ELF-1 (cell line): ENCODE measurements around the gene NMT1.

Source experiments
- DNase-seq: peaks from one replicate; pipeline ENCODE4 v3.0.0-alpha.2; 2016; ENCODE audit warnings: low read depth, low spot score

Gene NMT1

DNA sequence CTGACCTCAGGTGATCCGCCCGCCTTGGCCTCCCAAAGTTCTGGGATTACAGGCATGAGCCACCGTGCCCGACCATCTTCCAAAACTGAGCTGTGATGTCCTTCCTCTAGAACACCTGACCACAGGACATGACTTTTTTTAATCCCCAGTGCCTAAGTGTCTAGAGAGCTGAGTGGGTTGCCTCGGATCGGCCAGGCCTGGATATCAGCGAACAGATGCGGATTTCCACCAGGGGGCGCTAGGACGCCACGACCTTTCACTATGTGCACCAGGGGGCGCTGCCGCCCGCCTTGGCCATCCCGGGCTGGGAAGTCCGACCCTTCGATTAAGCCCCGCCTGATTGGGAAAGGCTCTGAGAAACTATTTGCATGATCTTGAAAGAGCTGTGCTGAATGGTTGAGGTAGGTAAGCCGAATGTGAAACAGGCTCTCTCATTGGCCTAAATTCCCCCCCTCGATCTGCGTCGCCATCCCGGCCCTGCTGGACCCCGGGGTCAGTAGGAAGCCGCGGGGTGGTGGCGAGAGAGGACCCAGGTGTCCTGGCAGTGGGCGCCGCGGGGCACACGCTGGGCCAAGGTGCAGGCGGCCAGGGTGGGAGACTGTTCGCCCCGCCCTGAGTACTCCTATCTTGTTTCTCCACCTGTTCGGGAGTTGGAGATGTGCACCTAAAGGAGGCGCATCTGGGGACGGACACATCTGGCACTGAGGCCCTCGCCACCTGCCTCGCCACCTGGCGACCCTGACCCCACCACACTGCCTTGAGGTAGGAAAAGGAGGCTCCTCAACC is 74.3 kb downstream of the NMT1 start, which contains the start of gene ACBD4:
Gene ACBD4, plus strand, starts transcription at position 496 of the 786 bp plus-strand sequence. CDS start 458 bp downstream, outside the sequence.
- DNase-seq = peak; percentile 99

DNA sequence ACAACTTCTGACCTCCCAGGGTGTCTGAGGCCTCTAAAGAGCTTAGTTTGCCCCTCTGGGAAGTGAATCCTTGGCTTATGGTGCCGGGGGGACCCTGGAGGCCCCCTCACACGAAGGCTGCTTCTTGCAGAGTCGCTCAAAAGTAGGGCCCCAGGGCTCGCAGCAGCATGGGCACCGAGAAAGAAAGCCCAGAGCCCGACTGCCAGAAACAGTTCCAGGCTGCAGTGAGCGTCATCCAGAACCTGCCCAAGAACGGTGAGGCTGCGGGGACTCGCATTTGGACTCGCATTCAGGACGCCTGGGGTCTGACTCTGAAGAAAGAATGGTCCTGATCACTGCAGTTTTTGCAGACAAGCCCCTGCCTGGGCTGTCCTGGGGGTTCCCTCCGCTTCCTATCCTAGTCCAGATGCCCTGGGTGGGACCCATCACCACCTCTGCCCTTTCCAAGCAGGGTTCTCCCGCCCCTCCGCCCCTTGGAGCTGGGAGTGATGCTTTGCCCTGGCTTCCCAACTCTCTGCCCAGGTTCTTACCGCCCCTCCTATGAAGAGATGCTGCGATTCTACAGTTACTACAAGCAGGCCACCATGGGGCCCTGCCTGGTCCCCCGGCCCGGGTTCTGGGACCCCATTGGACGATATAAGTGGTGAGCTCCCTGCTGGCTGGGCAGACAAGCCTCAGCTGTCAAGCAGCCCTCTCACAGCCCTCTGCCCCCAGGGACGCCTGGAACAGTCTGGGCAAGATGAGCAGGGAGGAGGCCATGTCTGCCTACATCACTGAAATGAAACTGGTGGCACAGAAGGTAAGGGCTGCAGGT is 75.1 kb downstream of the NMT1 start:
- DNase-seq = no peak

- no peak for DNase-seq
Observed at GRCh38 chr17:45136846-45137560, 75.9 kb downstream of the NMT1 start.

DNA sequence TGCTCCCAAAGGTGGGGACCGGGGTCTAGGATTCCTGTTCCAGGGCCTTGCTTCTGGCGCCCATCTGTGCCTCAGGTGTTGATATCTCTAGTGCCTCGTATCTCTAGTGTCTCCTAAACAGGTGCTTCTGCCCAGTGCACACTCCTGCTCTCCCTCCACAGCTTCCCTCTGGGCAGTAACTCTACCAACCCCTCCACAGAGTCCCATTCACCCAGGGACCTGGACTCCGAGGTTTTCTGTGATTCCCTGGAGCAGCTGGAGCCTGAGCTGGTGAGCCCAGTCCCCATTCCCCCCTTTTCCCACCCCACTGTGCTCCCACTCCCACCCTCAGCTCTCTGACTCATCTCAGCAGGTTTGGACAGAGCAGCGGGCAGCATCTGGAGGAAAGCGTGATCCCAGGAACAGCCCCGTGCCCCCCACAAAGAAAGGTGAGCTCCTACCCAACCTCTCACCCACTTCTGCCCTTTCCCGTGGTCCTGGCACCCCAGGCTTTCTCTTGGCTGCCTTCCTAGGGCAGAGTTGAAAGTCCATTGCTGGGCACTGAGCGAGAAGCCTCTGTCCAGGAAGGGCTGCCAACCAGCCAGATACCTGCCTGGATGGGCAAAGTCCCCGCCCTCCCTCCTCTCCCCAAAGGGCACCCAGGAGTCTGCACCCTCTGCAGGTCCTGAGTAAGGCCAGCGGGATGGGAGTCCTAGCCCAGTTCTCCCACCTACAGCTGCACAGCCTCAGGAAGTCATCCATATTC is 76.6 kb downstream of the NMT1 start:
- no peak for DNase-seq

DNA sequence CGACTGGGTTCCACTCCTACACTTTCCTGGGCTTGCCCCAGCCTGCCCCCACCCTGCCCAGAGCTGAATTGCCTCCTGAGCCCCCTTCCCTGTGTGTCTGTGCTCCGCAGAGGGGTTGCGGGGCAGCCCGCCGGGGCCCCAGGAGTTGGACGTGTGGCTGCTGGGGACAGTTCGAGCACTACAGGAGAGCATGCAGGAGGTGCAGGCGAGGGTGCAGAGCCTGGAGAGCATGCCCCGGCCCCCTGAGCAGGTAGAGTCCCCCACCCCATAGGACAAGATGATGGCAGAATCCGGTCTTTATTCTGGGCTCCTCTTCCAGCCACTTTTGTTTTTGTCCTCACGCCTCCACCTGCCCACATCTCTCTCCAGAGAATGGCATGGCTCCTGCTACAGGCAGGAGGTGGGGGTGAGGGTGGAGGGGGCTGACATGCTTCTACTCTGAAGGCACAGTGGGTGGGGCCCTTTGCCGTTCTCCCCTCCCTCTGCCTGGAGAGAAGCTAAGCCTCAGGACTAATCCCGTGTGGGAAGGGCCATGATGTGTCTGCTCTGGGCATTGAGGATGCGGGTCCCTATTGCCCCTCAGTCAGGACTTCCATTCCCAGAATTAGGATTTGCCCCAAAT is 77.9 kb downstream of the NMT1 start:
- DNase-seq = no peak

DNA sequence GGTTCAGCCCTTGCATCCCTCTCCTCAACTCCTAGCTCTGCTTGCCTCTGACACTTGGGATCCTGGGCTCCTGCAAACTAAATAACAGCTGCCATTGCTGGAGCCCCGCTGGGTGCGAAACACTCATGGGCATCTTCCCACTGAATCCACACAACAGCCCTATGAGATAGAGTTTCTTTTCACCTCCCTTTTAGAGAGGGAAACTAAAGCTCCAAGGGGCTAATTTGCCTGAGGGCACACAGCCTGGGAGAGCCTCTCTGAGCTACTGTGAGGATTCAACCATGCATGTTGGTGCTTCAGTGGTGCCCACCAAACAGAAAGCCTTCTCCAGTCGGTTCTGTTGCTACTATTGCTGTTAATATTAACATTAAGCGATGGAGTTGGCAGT is 78.4 kb downstream of the NMT1 start:
- DNase-seq = no peak

DNA sequence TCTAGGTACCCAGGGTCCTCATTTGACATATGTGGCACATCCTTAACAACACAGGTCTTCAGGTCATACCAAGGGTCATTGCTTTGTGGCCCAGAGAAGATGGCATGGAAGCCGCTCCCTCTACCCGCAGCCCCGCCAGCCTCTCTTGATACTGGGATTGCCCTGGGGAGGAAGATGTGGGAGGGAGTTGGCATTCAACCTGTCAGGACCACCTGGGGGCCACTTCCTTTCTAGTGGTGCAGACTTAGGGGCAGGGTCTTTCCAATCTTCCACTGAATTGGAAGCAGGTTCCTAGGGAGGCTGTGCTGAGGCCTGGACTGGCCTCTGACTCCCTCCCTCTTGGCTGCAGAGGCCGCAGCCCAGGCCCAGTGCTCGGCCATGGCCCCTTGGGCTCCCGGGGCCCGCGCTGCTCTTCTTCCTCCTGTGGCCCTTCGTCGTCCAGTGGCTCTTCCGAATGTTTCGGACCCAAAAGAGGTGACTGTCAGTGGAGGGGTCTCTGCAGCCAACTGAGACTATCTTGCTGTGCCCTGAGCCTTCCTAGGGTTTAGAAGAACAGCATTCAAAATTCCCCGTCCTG is 82.1 kb downstream of the NMT1 start:
- DNase-seq = peak; percentile 29

- DNase-seq = peak; percentile 61
Observed at GRCh38 chr17:45143767-45144198, 82.7 kb downstream of the NMT1 start.

GRCh38 chr17:45144199-45145034 is 83.3 kb downstream of the NMT1 start:
- DNase-seq = peak; percentile 25

DNA sequence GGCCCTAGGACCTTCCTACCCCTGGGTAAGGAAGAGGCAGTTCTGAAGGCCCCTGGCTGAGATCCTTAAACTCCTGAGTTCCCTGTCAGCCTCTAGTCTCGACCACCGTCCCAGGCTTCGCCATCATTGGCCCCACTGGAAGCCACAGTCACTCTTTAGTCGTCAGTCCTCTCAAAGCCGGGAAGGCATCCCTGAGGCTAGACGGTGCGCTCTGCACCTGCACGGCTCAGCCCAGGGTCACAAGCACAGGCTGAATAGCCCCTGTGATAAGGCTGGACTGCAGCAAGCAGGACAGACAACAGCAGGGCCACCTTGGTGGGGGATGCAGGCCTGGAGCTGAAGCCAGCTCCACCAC is 83.9 kb downstream of the NMT1 start:
- DNase-seq = peak; percentile 34

DNA sequence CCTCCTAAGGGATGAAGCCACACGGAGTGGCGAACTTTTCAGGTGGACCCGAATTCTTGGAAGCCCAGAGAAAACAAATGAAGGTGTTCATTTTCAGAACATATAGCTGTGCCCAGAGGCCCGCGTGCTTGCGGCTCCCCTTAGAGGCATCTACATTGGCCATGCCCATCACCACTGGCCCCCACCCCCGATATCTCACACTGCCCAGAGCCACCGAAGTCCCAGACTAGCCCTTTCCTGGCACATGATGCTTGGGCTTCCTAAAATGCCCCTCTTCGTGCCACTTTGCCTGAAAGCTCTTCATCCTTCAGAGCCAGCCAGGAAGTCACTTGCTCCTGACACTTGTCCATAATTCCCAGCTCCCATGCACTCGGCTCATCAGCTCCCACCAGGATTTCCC is 85.0 kb downstream of the NMT1 start:
- no peak for DNase-seq

GRCh38 chr17:45146592-45146889 is 85.4 kb downstream of the NMT1 start:
- no peak for DNase-seq

DNA sequence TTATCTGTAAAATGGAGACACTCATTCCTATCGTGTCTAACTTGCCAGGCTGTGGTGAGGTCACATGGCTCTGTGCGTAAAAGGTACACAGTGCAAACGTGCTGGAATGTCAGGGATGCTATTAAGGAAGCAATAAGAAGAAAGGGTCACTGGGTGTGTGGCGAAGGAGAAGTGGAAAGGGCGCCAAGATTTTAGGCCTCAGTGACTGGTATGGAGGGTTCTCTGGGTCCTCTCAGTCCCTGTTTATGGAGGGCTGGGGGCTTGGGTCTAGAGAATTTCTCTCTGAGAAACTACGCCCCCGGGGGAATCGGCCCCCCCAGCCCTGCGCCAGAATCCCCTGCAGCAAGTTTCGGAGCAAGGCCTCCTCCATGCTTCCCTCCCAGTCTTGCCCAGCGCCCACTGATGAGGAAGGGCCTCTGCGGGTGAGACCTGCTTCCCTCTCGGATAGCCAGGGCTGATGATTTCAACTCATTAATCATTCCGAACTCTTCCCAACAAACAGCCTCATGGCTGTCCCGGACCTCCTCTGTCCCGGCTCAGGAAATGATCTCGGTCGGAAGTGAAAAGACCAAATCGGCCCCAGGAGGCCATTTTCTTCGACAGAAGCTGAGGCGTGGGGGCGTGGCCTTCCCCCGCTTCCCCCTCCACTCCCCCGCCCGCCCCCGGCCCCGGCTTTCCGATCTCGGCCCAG is 85.9 kb downstream of the NMT1 start:
- peak; percentile 73 for DNase-seq

- DNase-seq = peak; percentile 94
Observed at GRCh38 chr17:45147581-45148182, 86.6 kb downstream of the NMT1 start.

DNA sequence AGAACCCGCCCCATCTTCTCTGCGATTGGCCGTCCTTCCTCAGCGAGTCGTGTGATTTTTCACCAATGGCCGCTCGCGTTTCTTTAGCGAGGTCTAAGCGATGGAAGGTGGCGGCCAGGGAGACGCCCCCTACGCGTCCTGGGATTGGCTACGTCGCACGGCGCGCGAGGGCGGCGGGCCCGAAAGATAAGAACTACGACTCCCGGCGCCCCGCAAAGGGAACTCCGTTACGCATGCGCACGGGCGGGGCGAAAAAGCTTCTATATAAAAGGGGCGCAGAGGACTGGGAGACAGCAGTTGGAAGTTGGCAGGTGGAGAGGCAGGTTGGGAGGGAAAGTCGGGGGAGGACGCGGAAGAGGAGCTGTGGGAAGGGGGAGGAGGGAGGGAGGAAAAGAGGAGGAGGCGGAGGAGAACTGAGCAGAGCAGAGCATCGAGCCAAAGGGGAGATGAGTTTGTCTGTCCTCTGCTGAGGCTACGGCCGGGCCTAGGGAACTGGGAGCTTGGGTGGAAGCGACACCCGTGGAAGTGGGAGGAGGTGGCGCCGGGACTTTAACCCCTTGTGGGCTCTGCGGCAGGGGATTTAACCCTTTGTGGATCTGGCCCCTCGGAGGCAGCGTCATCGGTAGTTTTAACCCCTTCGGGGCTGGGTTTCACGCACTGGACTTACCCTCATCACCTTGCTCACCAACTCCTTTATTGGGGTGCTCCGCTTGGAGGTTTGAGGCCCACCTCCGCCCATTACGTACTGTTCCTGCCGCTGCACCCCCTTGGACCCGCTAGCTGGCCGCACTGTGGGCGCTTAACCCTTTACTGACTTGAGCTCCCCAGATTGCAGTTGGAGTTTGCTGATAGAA is 87.3 kb downstream of the NMT1 start, which contains the start of gene HEXIM1:
Gene HEXIM1, plus strand, starts transcription at position 293 of the 854 bp plus-strand sequence. CDS start 716 bp downstream, outside the sequence.
- DNase-seq = peak; percentile 100

DNA sequence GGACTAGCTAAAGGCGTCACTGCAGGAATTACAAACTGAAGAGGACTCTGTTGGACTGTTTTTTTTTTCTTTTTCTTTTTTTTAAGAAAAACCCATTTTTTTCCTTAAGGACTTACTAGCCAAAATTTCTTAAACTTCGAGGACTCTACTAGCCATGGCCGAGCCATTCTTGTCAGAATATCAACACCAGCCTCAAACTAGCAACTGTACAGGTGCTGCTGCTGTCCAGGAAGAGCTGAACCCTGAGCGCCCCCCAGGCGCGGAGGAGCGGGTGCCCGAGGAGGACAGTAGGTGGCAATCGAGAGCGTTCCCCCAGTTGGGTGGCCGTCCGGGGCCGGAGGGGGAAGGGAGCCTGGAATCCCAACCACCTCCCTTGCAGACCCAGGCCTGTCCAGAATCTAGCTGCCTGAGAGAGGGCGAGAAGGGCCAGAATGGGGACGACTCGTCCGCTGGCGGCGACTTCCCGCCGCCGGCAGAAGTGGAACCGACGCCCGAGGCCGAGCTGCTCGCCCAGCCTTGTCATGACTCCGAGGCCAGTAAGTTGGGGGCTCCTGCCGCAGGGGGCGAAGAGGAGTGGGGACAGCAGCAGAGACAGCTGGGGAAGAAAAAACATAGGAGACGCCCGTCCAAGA is 88.0 kb downstream of the NMT1 start:
- peak; percentile 97 for DNase-seq
